Loucy (cell line): ENCODE data around the gene NECAB3.

Experiments used
- CTCF ChIP-seq: fragments of 200-600 bp; sonication (generic); conservative IDR thresholded peaks from 2 replicates; pipeline ENCODE4 v1.5.1; 2014; ENCODE audit warnings: mild to moderate bottlenecking, antibody characterized with exemption, low read length
- EZH2phosphoT487 ChIP-seq: fragments of 200-600 bp; IDR thresholded peaks from 2 replicates; pipeline ENCODE4 v1.6.1; 2018; ENCODE audit warnings: antibody characterized with exemption, mild to moderate bottlenecking, moderate library complexity, borderline replicate concordance

GRCh38 chr20:33612001-33612400 lies 62.2 kb downstream of the NECAB3 start:
- TF ChIP-seq CTCF (no peak), EZH2phosphoT487 (no peak)
